ENCODE measurements around the gene GCN1. TPM values are rescaled to one million over a fixed set of nuclear protein-coding genes. Genes with fewer than 3 reads are reported as not detected.
A peak's percentile ranks its signal among the peaks of the same experiment; 100 is the strongest.

GCN1 gene
- total RNA-seq, 1 experiment from 2014 or later, result 254 TPM

GRCh38 chr12:120229071-120229486 lies 34.6 kb upstream of the GCN1 start:
- Histone ChIP-seq H3K4me1 (ENCODE audit: insufficient read depth, low read length) (peaks cover 66% of the 10 kb centered on the region), H3K27ac (ENCODE audit: low read length) (peak overlapping the region; percentile 99), H2AFZ (ENCODE audit: low read length) (no peak overlapping the region), H4K20me1 (ENCODE audit: low read length) (peaks cover 36% of the 10 kb centered on the region), H3K4me2 (ENCODE audit: low read length) (peak overlapping the region; percentile 98), H3K9me3 (ENCODE audit: low read length) (no peaks in the 10 kb centered on the region), H3K4me3 (ENCODE audit: low read length) (peak overlapping the region; percentile 60; the same call in 1 of the 2 replicates), H3K36me3 (ENCODE audit: low read depth, low read length) (peaks cover 37% of the 10 kb centered on the region), H3F3A (ENCODE audit: low read length, unreplicated experiment) (peaks cover 31% of the 10 kb centered on the region), H3K9me2 (replicated peaks; ENCODE audit: low read length) (no peaks in the 10 kb centered on the region), H3K79me2 (ENCODE audit: low read length) (peaks cover 92% of the 10 kb centered on the region), H3K9ac (ENCODE audit: low read length) (peak overlapping the region; percentile 96), H3K27me3 (ENCODE audit: low read length) (no peaks in the 10 kb centered on the region)
- TF ChIP-seq EZH2 (IDR thresholded peaks at IDR 0.05; ENCODE audit: low read length, unreplicated experiment) (no peak), EZH2phosphoT487 (IDR thresholded peaks at IDR 0.05; ENCODE audit: borderline replicate concordance, low read length) (no peak), CTCF (conservative IDR thresholded peaks at IDR 0.05; ENCODE audit: low read depth, low read length) (no peak)
- ATAC-seq (no peak), DNase-seq (peak; percentile 47)
- CTCF ChIA-PET, result interaction anchor here (1.2 to 6.8 kb wide), 5 partner anchors 9 to 62 kb away, joined by 4 to 142 read pairs (median 12); partner anchors contain the start of genes PXN and RNU4-2
- POLR2A ChIA-PET (ENCODE audit: unreplicated experiment), result interaction anchor here (1.0 to 3.4 kb wide), 6 partner anchors 10 to 63 kb away, joined by 3 to 72 read pairs (median 20); partner anchors contain the start of genes PXN, RNU4-2 and RPLP0
- no TSS peak for BruUV-seq (replicated peaks)
- intact Hi-C loops (cut with micrococcal nuclease), result no loop called here

- Histone ChIP-seq H4K20me1 (ENCODE audit: low read length) (peaks cover 42% of the 10 kb centered on the region), H3K4me3 (ENCODE audit: low read length) (peak overlapping the region; percentile 60), H3K9me3 (ENCODE audit: low read length) (no peaks in the 10 kb centered on the region), H2AFZ (ENCODE audit: low read length) (no peak overlapping the region), H3K9ac (ENCODE audit: low read length) (peak overlapping the region; percentile 96), H3K4me1 (ENCODE audit: insufficient read depth, low read length) (peaks cover 60% of the 10 kb centered on the region), H3K36me3 (ENCODE audit: low read depth, low read length) (peaks cover 43% of the 10 kb centered on the region), H3F3A (ENCODE audit: low read length, unreplicated experiment) (peaks cover 31% of the 10 kb centered on the region), H3K27me3 (ENCODE audit: low read length) (no peaks in the 10 kb centered on the region), H3K79me2 (ENCODE audit: low read length) (peaks cover 92% of the 10 kb centered on the region), H3K27ac (ENCODE audit: low read length) (peak overlapping the region; percentile 99), H3K9me2 (replicated peaks; ENCODE audit: low read length) (no peaks in the 10 kb centered on the region), H3K4me2 (ENCODE audit: low read length) (peak overlapping the region; percentile 98)
- TF ChIP-seq EZH2phosphoT487 (IDR thresholded peaks at IDR 0.05; ENCODE audit: borderline replicate concordance, low read length) (no peak), EZH2 (IDR thresholded peaks at IDR 0.05; ENCODE audit: low read length, unreplicated experiment) (no peak), CTCF (conservative IDR thresholded peaks at IDR 0.05; ENCODE audit: low read depth, low read length) (peak; percentile 96)
- CTCF ChIA-PET, result interaction anchor here (0.5 to 6.8 kb wide), 11 partner anchors 9 to 63 kb away, joined by 3 to 142 read pairs (median 5); partner anchors contain the start of genes PXN, RNU4-2 and RPLP0
- BruUV-seq (replicated peaks), result no TSS peak
- POLR2A ChIA-PET (ENCODE audit: unreplicated experiment), result interaction anchor here (0.5 to 1.8 kb wide), 5 partner anchors 18 to 63 kb away, joined by 3 to 20 read pairs (median 5); partner anchors contain the start of genes RNU4-2 and RPLP0
- DNase-seq, result peak; percentile 89
- intact Hi-C loops (cut with micrococcal nuclease), result loop anchor here (1.0 kb wide), 1 partner anchor 63 kb away; the partner anchor contains the start of gene RNU4-2
- ATAC-seq, result peak; percentile 5
Observed at GRCh38 chr12:120228291-120229070, 34.0 kb upstream of the GCN1 start.

Measured in PC-3 (cell line).